ENCODE measurements around the gene ACOT7. TPM values are rescaled to one million over a fixed set of nuclear protein-coding genes. Genes with fewer than 3 reads are reported as not detected.

Gene ACOT7
- total and polyA plus RNA-seq, 2 experiments from 2014 or later, result 167 to 169 TPM

GRCh38 chr1:6336776-6337622, 56.6 kb downstream of the ACOT7 start:
- H3K79me2 ChIP-seq (replicated peaks; ENCODE audit: insufficient read depth), result peaks cover 5% of the 10 kb centered on the region; the same call in 1 of the 2 replicates
- H3K4me3 Mint-ChIP-seq, result no peak overlapping the region
- peaks cover 11% of the 10 kb centered on the region; the same call in 1 of the 2 replicates for H4K20me1 ChIP-seq (replicated peaks; ENCODE audit: insufficient read depth)
- no peaks in the 10 kb centered on the region for H3K9me2 ChIP-seq (ENCODE audit: insufficient read depth)
- TF ChIP-seq ZNF331 (CRISPR knock-in tag; IDR thresholded peaks at IDR 0.05; ENCODE audit: low read depth) (no peak), REST (IDR thresholded peaks at IDR 0.05; ENCODE audit: unreplicated experiment) (no peak)
- H3K4me1 ChIP-seq (ENCODE audit: insufficient read depth), result peaks cover 9% of the 10 kb centered on the region
- H3K4me2 ChIP-seq, result no peak overlapping the region
- H3K27ac ChIP-seq (ENCODE audit: low read depth), result no peak overlapping the region
- H3K4me3 ChIP-seq, result no peak overlapping the region
- no peaks in the 10 kb centered on the region for H3K9me3 Mint-ChIP-seq
- H3K27ac Mint-ChIP-seq, result no peak overlapping the region
- H3K4me1 Mint-ChIP-seq, result peaks cover 33% of the 10 kb centered on the region
- H3K36me3 ChIP-seq (ENCODE audit: insufficient read depth), result no peaks in the 10 kb centered on the region
- DNase-seq (ENCODE audit: low spot score) (no peak), ATAC-seq (no peak)
- H2AFZ ChIP-seq, result no peak overlapping the region
- peaks cover 20% of the 10 kb centered on the region for H3K36me3 Mint-ChIP-seq (ENCODE audit: low read depth)
- H3K27me3 Mint-ChIP-seq (ENCODE audit: insufficient read depth, low read depth, poor library complexity), result peaks cover 12% of the 10 kb centered on the region
- H3F3A ChIP-seq (replicated peaks; ENCODE audit: low read depth), result 0 out of 2 replicates have a peak, but pooled peaks cover 6% of the 10 kb centered on the region
- H3K27me3 ChIP-seq (ENCODE audit: insufficient read depth), result no peaks in the 10 kb centered on the region

DNA sequence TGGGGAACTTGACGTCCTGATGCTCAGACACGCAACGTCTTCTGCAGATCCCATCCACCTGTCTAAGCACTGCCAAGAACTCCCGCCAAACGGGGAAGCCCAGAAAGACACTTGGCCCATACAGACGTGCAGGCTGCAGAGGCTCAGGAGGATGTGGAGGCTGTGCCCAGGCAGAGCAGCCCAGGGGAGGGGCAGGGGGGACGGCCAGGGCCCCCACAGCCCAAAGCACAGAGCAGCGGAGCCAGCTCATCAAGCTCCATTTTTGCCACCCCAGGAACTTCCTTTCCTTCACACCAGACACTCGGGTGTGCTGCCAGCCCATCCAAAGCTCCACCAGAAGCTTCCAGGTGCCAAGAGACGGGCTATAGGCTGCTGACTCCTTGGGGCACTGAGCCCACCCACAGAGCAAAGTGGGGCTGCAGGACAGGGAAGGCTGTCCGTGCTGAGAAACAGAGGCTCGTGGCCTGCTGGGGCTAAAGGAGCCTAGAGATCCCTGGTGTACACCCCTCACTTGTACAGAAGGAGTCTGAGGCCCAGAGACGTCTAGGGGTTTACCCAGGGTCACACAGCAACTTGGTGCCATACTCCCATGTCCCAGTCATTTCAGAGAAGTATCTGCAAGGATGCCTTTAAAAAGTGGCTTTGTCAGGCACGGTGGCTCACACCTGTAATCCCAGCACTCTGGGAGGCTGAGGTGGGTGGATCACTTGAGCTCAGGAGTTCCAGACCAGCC, 59.1 kb downstream of the ACOT7 start:
- Histone ChIP-seq H3K79me2 (replicated peaks; ENCODE audit: insufficient read depth) (no peaks in the 10 kb centered on the region; the same call in 1 of the 2 replicates), H4K20me1 (replicated peaks; ENCODE audit: insufficient read depth) (peaks cover 4% of the 10 kb centered on the region; the same call in 1 of the 2 replicates), H3K27me3 (ENCODE audit: insufficient read depth) (no peaks in the 10 kb centered on the region), H3K4me3 (no peak overlapping the region), H2AFZ (no peak overlapping the region), H3F3A (replicated peaks; ENCODE audit: low read depth) (0 out of 2 replicates have a peak, but pooled peaks cover 6% of the 10 kb centered on the region), H3K27ac (ENCODE audit: low read depth) (no peak overlapping the region), H3K4me2 (no peak overlapping the region), H3K4me1 (ENCODE audit: insufficient read depth) (peaks cover 9% of the 10 kb centered on the region), H3K36me3 (ENCODE audit: insufficient read depth) (no peaks in the 10 kb centered on the region), H3K9me2 (ENCODE audit: insufficient read depth) (no peaks in the 10 kb centered on the region)
- H3K9me3 Mint-ChIP-seq, result no peaks in the 10 kb centered on the region
- H3K27me3 Mint-ChIP-seq (ENCODE audit: insufficient read depth, low read depth, poor library complexity), result peaks cover 9% of the 10 kb centered on the region
- ATAC-seq (no peak), DNase-seq (ENCODE audit: low spot score) (no peak)
- H3K27ac Mint-ChIP-seq, result no peak overlapping the region
- peaks cover 19% of the 10 kb centered on the region for H3K36me3 Mint-ChIP-seq (ENCODE audit: low read depth)
- no peak for TF ChIP-seq CTCF (conservative IDR thresholded peaks at IDR 0.05; ENCODE audit: low read depth in 2 of 2)
- no peak overlapping the region for H3K4me3 Mint-ChIP-seq
- H3K4me1 Mint-ChIP-seq, result peaks cover 28% of the 10 kb centered on the region

Measured in GM23338 (cell line).